IPS-18a (cell line): ENCODE data around the gene CYTH3.

Experiments used
- H3K27ac ChIP-seq: one replicate; pipeline ENCODE4 v1.5.1; 2013; ENCODE audit warnings: low read length
- H3K27me3 ChIP-seq: one replicate; pipeline ENCODE4 v1.6.1; 2013; ENCODE audit warnings: mild to moderate bottlenecking, low read length; ENCODE audit not compliant: control insufficient read depth, insufficient read depth
- H3K36me3 ChIP-seq: one replicate; pipeline ENCODE4 v1.6.1; 2013; ENCODE audit warnings: low read depth, low read length; ENCODE audit not compliant: control insufficient read depth
- H3K4me1 ChIP-seq: one replicate; pipeline ENCODE4 v1.6.1; 2013; ENCODE audit warnings: low read depth, low read length; ENCODE audit not compliant: control insufficient read depth
- H3K4me3 ChIP-seq: one replicate; pipeline ENCODE4 v1.5.1; 2013; ENCODE audit warnings: low read length
- H3K9ac ChIP-seq: one replicate; pipeline ENCODE4 v1.6.1; 2013; ENCODE audit warnings: mild to moderate bottlenecking, low read length, moderate library complexity
- H3K9me3 ChIP-seq: one replicate; pipeline ENCODE4 v1.6.1; 2013; ENCODE audit warnings: low read depth, low read length; ENCODE audit not compliant: control insufficient read depth

The CYTH3 gene

GRCh38 chr7:6130007-6130587 lies 142.3 kb downstream of the CYTH3 start:
- Histone ChIP-seq H3K27me3 (no peaks in the 10 kb centered on the region), H3K9ac (no peak overlapping the region), H3K27ac (no peak overlapping the region), H3K9me3 (no peaks in the 10 kb centered on the region), H3K4me1 (no peaks in the 10 kb centered on the region), H3K4me3 (no peak overlapping the region), H3K36me3 (peaks cover 18% of the 10 kb centered on the region)

GRCh38 chr7:6128205-6128604 lies 144.2 kb downstream of the CYTH3 start:
- no peaks in the 10 kb centered on the region for H3K27me3 ChIP-seq
- H3K9ac ChIP-seq = no peak overlapping the region
- no peaks in the 10 kb centered on the region for H3K9me3 ChIP-seq
- H3K4me1 ChIP-seq = no peaks in the 10 kb centered on the region
- no peak overlapping the region for H3K27ac ChIP-seq
- peaks cover 18% of the 10 kb centered on the region for H3K36me3 ChIP-seq
- no peak overlapping the region for H3K4me3 ChIP-seq

- Histone ChIP-seq H3K4me1 (no peaks in the 10 kb centered on the region), H3K9me3 (no peaks in the 10 kb centered on the region), H3K9ac (no peak overlapping the region), H3K27me3 (no peaks in the 10 kb centered on the region), H3K4me3 (no peak overlapping the region), H3K27ac (no peak overlapping the region), H3K36me3 (peaks cover 22% of the 10 kb centered on the region)
Measured at GRCh38 chr7:6127110-6127490, 145.3 kb downstream of the CYTH3 start.

- peaks cover 44% of the 10 kb centered on the region for H3K36me3 ChIP-seq
- no peak overlapping the region for H3K9ac ChIP-seq
- H3K9me3 ChIP-seq = no peaks in the 10 kb centered on the region
Measured at GRCh38 chr7:6123843-6124242, 148.6 kb downstream of the CYTH3 start.

GRCh38 chr7:6121141-6121540 lies 151.3 kb downstream of the CYTH3 start:
- Histone ChIP-seq H3K27me3 (no peaks in the 10 kb centered on the region), H3K27ac (no peak overlapping the region), H3K9me3 (no peaks in the 10 kb centered on the region), H3K36me3 (peaks cover 51% of the 10 kb centered on the region), H3K9ac (no peak overlapping the region), H3K4me1 (no peaks in the 10 kb centered on the region), H3K4me3 (no peak overlapping the region)

More at GRCh38 chr7:6123843-6124242, 148.6 kb downstream of the CYTH3 start:
- no peak overlapping the region for H3K4me3 ChIP-seq
- no peak overlapping the region for H3K27ac ChIP-seq
- H3K4me1 ChIP-seq = no peaks in the 10 kb centered on the region
- no peaks in the 10 kb centered on the region for H3K27me3 ChIP-seq

- Histone ChIP-seq H3K9ac (no peak overlapping the region), H3K36me3 (peaks cover 68% of the 10 kb centered on the region), H3K27me3 (no peaks in the 10 kb centered on the region), H3K4me1 (no peaks in the 10 kb centered on the region), H3K27ac (no peak overlapping the region), H3K9me3 (no peaks in the 10 kb centered on the region), H3K4me3 (no peak overlapping the region)
Measured at GRCh38 chr7:6117533-6117932, 154.9 kb downstream of the CYTH3 start.

GRCh38 chr7:6116211-6116610 lies 156.2 kb downstream of the CYTH3 start:
- no peak overlapping the region for H3K4me3 ChIP-seq
- peaks cover 65% of the 10 kb centered on the region for H3K36me3 ChIP-seq
- no peak overlapping the region for H3K9ac ChIP-seq
- no peaks in the 10 kb centered on the region for H3K4me1 ChIP-seq
- no peak overlapping the region for H3K27ac ChIP-seq
- no peaks in the 10 kb centered on the region for H3K9me3 ChIP-seq
- no peaks in the 10 kb centered on the region for H3K27me3 ChIP-seq
